T47D (cell line): ENCODE data around the gene PRR22.

Source experiments
- DNase-seq, 2 experiments: peaks; one replicate each; pipeline versions ENCODE4 v3.0.0 to v3.0.0-alpha.2; 2011 to 2012; ENCODE audit warnings: low read depth in 1 of 2, low spot score in 1 of 2
- JUND ChIP-seq: IDR thresholded peaks from 2 replicates; pipeline ENCODE4 v1.6.1; 2012; ENCODE audit warnings: low read depth
- in situ Hi-C: cut with HindIII; loops from 2 replicates; pipeline ENCODE4 v1.10.0; 2016; ENCODE audit warnings: low sequenced_read_pairs, low pct_unique_long_range_greater_than_20kb

The PRR22 gene

GRCh38 chr19:5784581-5785147 is at the start of gene PRR22:
PRR22 (minus strand) TSS chr19:5784746; CDS start chr19:5784660, 86 bp downstream.
- TF ChIP-seq JUND = no peak
- in situ Hi-C loops = no loop called here
- no peak for DNase-seq

GRCh38 chr19:5832527-5833216 is 48.1 kb upstream of the PRR22 start:
- DNase-seq = no peak
- in situ Hi-C loops = no loop called here

GRCh38 chr19:5832061-5832460 is 47.5 kb upstream of the PRR22 start:
- DNase-seq = no peak
- no peak for TF ChIP-seq JUND
- in situ Hi-C loops = no loop called here

More at GRCh38 chr19:5832527-5833216, 48.1 kb upstream of the PRR22 start:
- TF ChIP-seq JUND = no peak

GRCh38 chr19:5831159-5831558 is 46.6 kb upstream of the PRR22 start:
- TF ChIP-seq JUND = no peak
- DNase-seq = no peak
- in situ Hi-C loops = no loop called here

- in situ Hi-C loops = no loop called here
- no peak for DNase-seq
- no peak for TF ChIP-seq JUND
Measured at GRCh38 chr19:5829567-5830310, 45.2 kb upstream of the PRR22 start.

- no peak for DNase-seq
- TF ChIP-seq JUND = no peak
- in situ Hi-C loops = no loop called here
Measured at GRCh38 chr19:5828661-5829566, 44.4 kb upstream of the PRR22 start.

GRCh38 chr19:5827891-5828660 is 43.5 kb upstream of the PRR22 start:
- in situ Hi-C loops = no loop called here
- no peak for DNase-seq

GRCh38 chr19:5827342-5827890 is 42.9 kb upstream of the PRR22 start:
- no peak for TF ChIP-seq JUND
- in situ Hi-C loops = no loop called here
- DNase-seq = no peak

More at GRCh38 chr19:5827891-5828660, 43.5 kb upstream of the PRR22 start:
- TF ChIP-seq JUND = no peak

GRCh38 chr19:5826531-5827341 is 42.2 kb upstream of the PRR22 start:
- peak; percentile 83 to 93 for DNase-seq
- no peak for TF ChIP-seq JUND
- in situ Hi-C loops = no loop called here

- in situ Hi-C loops = no loop called here
Measured at GRCh38 chr19:5825178-5825577, 40.6 kb upstream of the PRR22 start.

GRCh38 chr19:5824751-5825150 is 40.2 kb upstream of the PRR22 start:
- no peak for TF ChIP-seq JUND
- in situ Hi-C loops = no loop called here

More at GRCh38 chr19:5825178-5825577, 40.6 kb upstream of the PRR22 start:
- DNase-seq = no peak
- no peak for TF ChIP-seq JUND

More at GRCh38 chr19:5824751-5825150, 40.2 kb upstream of the PRR22 start:
- DNase-seq = no peak
